Ascending aorta (tissue), 2 donors: ENCODE data around the gene GPR61. TPM values are rescaled to one million over a fixed set of nuclear protein-coding genes. Genes with fewer than 3 reads are reported as not detected.
A peak's percentile ranks its signal among the peaks of the same experiment; 100 is the strongest.

ENCODE experiments used
- DNase-seq, 2 donors: peaks; one replicate each; pipeline ENCODE4 v3.0.0-alpha.2; 2019; ENCODE audit warnings: low spot score in 2 of 2
- H3K27ac ChIP-seq, 2 donors: fragments of 200-600 bp; sonication (generic); one replicate each; pipeline ENCODE4 v1.5.1; 2016 to 2017; ENCODE audit warnings: mild to moderate bottlenecking in 1 of 2
- H3K27me3 ChIP-seq: fragments of 200-600 bp; sonication (generic); one replicate; pipeline ENCODE4 v1.5.1; 2017
- H3K36me3 ChIP-seq, 2 donors: fragments of 200-600 bp; sonication (generic); one replicate each; pipeline ENCODE4 v1.5.1; 2016
- H3K4me1 ChIP-seq, 2 donors: fragments of 200-600 bp; sonication (generic); one replicate each; pipeline ENCODE4 v1.5.1; 2016 to 2017; ENCODE audit warnings: mild to moderate bottlenecking in 1 of 2
- H3K4me3 ChIP-seq, 2 donors: fragments of 200-600 bp; sonication (generic); one replicate each; pipeline ENCODE4 v1.5.1; 2016 to 2017; ENCODE audit warnings: mild to moderate bottlenecking in 1 of 2
- H3K9me3 ChIP-seq, 2 donors: fragments of 200-600 bp; sonication (generic); one replicate each; pipeline ENCODE4 v1.5.1; 2016
- intact Hi-C: fragments of 100-400 bp; cut with DNase I; formaldehyde crosslinking; loops from one replicate; pipeline ENCODE4 v1.15.1; 2023
- total RNA-seq: library from RNA; depleted of rRNA; stranded (reverse); fragments of >200 nt; gene quantifications from one replicate; pipeline ENCODE4 v1.1.0, GENCODE V29; 2016
- TF ChIP-seq, protein P1 (sequence below), 3 experiments: fragments of 200-600 bp in 2 of 3; fragments of 450-650 bp in 1 of 3; sonication (generic) in 2 of 3; IDR thresholded peaks; one replicate each; pipeline ENCODE4 v1.5.1; 2016 to 2019; ENCODE audit warnings: antibody characterized with exemption in 3 of 3, mild to moderate bottlenecking in 1 of 3, moderate library complexity in 1 of 3

Gene GPR61
- total RNA-seq, 1 donor from 2014 or later: not detected

DNA sequence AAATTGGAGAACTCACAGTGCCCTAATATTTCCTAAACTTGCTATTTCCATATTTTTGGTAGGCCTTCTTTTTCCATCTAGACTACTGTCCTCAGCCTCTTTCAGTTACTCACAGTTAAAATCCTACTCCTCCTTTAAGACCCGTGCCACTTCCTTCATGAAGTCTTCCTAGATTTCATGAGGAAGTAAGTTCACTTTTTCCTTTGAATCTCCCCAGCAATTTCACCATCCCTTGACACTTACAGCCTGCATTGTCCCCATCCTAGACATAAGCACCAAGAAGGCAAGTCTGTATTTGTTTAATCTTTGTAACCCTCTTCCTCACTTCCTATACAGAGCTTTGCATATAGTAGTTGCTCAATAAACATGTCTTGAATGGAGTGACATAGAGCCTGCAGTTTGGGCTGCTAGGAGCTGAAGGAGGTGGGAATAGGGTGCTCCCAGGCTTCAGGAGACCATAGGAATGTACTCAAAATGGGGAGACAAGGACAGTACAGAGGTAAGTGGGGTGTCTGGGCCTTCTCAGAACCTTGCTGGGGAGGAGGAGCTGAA, 5.3 kb upstream of the GPR61 start:
- peaks cover 0 to 4% of the 10 kb centered on the region in 2 donors for H3K4me1 ChIP-seq
- TF ChIP-seq, protein P1, sequence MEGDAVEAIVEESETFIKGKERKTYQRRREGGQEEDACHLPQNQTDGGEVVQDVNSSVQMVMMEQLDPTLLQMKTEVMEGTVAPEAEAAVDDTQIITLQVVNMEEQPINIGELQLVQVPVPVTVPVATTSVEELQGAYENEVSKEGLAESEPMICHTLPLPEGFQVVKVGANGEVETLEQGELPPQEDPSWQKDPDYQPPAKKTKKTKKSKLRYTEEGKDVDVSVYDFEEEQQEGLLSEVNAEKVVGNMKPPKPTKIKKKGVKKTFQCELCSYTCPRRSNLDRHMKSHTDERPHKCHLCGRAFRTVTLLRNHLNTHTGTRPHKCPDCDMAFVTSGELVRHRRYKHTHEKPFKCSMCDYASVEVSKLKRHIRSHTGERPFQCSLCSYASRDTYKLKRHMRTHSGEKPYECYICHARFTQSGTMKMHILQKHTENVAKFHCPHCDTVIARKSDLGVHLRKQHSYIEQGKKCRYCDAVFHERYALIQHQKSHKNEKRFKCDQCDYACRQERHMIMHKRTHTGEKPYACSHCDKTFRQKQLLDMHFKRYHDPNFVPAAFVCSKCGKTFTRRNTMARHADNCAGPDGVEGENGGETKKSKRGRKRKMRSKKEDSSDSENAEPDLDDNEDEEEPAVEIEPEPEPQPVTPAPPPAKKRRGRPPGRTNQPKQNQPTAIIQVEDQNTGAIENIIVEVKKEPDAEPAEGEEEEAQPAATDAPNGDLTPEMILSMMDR (IDR thresholded peaks at IDR 0.05): no peak
- intact Hi-C loops: loop anchor here (5.0 kb wide), 1 partner anchor 257 kb away; no protein-coding TSS in a partner anchor

DNA sequence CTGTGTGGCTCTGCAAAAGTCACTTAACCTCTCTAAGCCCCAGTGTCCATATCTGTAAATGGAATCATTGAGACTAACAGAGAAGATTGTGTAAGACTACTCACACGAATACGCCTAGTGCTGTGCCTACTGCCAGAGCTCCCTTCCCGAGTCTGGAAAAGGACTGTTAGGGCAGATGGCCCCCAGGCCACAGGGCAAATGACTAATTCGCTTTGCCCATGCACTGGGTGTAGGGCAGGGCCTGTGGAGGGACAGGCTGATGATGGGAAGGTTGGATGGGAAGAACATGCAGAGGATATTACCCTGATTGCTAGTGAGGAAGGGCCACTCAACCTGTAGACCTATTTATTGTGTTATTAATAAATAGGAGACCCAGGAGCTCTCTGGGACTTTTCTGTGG, 4.2 kb upstream of the GPR61 start:
- Histone ChIP-seq H3K9me3 (no peaks in the 10 kb centered on the region), H3K27me3 (no peaks in the 10 kb centered on the region), H3K4me3 (no peak overlapping the region), H3K27ac (peak overlapping the region; percentile 29 to 49), H3K36me3 (no peaks in the 10 kb centered on the region), H3K4me1 (peaks cover 0 to 4% of the 10 kb centered on the region in 2 donors)
- intact Hi-C loops: no loop called here
- TF ChIP-seq, protein P1 (IDR thresholded peaks at IDR 0.05): no peak
- DNase-seq: no peak

More for the DNA sequence above, 5.3 kb upstream of the GPR61 start:
- no peaks in the 10 kb centered on the region for H3K9me3 ChIP-seq
- H3K36me3 ChIP-seq: no peaks in the 10 kb centered on the region
- H3K27ac ChIP-seq: no peak overlapping the region
- no peaks in the 10 kb centered on the region for H3K27me3 ChIP-seq
- DNase-seq: no peak
- H3K4me3 ChIP-seq: no peak overlapping the region

DNA sequence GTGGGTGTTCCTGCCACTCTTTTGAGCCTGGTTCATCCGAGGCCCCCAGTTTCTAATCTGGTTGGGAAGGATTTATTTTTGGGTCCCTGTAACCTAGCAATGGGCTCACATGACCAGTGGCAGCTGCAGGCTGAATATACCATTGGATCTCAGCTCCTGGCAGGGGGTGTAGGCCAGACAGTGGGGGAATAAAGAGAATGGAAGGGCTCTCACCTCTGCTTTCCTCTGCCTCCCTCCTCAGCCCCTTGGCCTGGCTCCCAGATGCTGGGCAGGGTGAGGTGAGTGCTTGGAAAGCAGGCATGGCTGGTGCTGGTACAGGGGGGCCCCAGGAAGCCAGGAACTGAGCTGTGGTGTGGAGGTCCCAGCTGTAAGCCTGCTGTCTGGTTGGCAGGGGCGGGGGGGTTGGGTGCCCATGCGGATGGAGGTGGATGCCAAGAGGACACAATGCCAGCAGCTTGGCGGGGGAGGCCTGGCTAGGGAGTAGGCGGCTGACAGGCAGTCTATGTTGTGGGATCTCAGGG, 3.6 kb upstream of the GPR61 start:
- Histone ChIP-seq H3K36me3 (no peaks in the 10 kb centered on the region), H3K27ac (peak overlapping the region; percentile 29 to 49), H3K4me3 (no peak overlapping the region), H3K27me3 (no peaks in the 10 kb centered on the region), H3K9me3 (no peaks in the 10 kb centered on the region), H3K4me1 (peaks cover 0 to 4% of the 10 kb centered on the region in 2 donors)
- intact Hi-C loops: no loop called here
- no peak for DNase-seq
- TF ChIP-seq, protein P1 (IDR thresholded peaks at IDR 0.05): no peak

DNA sequence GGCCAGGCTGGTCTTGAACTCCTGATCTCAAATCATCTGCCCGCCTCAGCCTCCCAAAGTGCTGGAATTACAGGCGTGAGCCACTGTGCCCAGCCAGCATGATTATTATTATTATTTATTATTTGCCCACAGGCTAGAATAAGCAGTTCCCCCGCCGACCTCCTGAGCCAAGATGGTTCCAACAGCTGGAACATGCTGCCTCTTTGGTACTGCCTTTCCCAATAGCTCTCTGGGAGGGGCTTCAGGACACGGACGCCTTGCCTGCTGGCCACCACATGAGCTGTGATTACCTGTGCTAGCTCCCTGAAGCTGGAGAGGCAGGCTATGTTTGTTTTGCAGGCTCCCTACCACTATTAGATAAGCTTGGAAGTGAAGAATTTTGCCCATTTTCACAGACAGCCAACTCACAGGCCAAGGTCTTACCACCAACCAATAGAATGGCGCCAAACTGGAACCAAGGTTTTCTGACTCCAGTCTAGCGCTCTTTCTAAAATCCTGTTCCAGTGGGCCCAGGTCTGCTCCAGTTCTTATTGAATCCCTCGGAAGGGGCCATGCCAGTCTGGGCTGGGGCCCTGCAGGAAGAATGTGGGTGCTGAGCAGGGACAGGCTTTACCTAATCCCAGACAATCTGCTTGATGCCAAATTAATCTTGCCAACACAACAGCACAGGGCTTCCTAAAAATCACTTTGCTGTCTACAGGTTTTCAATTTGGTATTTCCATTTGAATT, 2.1 kb upstream of the GPR61 start:
- Histone ChIP-seq H3K9me3 (no peaks in the 10 kb centered on the region), H3K4me3 (no peak overlapping the region), H3K27me3 (no peaks in the 10 kb centered on the region), H3K4me1 (peaks cover 0 to 2% of the 10 kb centered on the region in 2 donors), H3K36me3 (no peaks in the 10 kb centered on the region), H3K27ac (no peak overlapping the region)
- TF ChIP-seq, protein P1 (IDR thresholded peaks at IDR 0.05): no peak
- intact Hi-C loops: no loop called here
- DNase-seq: no peak

DNA sequence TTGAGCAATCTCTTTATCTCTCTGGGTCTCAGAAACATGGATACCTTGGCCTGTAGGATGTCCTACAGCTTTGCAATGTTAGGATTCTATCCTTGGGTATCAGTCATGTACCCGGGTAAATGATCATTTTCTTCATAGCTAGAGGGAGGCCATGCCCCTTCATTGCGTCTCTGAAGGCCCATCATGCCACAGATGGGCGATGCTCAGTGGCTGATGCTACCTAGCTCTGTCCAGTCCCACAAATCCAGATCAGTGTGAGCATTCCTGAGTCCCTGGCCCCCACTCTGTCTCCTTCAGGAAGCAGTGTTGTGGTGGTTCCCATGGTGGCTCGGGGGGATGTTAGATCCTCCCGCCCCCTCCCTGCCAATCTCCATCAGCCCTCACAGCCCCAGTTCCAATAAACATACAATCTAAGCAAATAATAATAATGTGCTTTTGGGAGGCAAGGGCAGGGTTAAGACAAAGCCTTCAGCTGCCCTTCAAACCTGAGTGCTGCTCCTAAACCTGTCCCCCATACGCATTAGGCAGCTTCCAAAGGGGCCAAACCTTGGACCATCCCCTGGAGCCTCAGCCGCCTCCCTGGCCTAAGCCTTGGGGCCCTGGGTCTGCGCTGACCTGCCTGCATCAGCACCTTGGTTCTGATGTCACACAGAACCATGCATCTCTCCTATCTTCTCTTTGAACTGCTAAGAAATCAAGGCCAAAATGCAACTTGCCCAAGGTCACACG, 681 bp upstream of the GPR61 start:
- TF ChIP-seq, protein P1 (IDR thresholded peaks at IDR 0.05): no peak
- Histone ChIP-seq H3K4me3 (no peak overlapping the region), H3K4me1 (no peaks in the 10 kb centered on the region), H3K27me3 (no peaks in the 10 kb centered on the region), H3K36me3 (no peaks in the 10 kb centered on the region), H3K27ac (no peak overlapping the region), H3K9me3 (no peaks in the 10 kb centered on the region)
- intact Hi-C loops: no loop called here
- DNase-seq: no peak
